HG03571 (cell line): ENCODE measurements around the gene ATF1.
"Not testable (repeated sequence)": the region's sequence is repeated elsewhere in the genome, so short reads cannot be mapped to it uniquely, and the experiment has no call there.

Experiments used
- ATAC-seq: cut with Tn5 transposase; IDR thresholded peaks from one replicate; pipeline ENCODE4 v1.9.1; 2021; ENCODE audit not compliant: unreplicated experiment

Gene ATF1

GRCh38 chr12:50790081-50790480, 26.2 kb downstream of the ATF1 start:
- no peak for ATAC-seq

GRCh38 chr12:50799908-50800307, 36.0 kb downstream of the ATF1 start:
- no peak for ATAC-seq

GRCh38 chr12:50803230-50803875, 39.5 kb downstream of the ATF1 start:
- no peak for ATAC-seq

GRCh38 chr12:50806176-50806575, 42.3 kb downstream of the ATF1 start:
- ATAC-seq, result no peak

- ATAC-seq, result not testable (repeated sequence)
Observed at GRCh38 chr12:50809131-50809530, 45.2 kb downstream of the ATF1 start.

DNA sequence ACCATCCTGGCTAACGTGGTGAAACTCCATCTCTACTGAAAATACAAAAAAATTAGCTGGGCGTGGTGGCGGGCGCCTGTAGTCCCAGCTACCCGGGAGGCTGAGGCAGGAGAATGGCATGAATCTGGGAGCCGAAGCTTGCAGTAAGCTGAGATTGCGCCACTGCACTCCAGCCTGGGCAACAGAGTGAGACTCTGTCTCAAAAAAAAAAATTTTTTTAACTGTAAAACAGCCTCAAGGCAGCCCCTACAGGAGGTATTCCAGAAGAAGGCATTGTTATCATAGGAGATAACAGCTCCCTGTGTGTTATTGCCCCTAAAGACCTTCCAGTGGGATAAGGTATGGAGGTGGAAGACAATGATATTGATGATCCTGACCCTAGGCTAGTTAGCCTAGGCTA, 51.0 kb downstream of the ATF1 start:
- ATAC-seq, result not testable (repeated sequence)

DNA sequence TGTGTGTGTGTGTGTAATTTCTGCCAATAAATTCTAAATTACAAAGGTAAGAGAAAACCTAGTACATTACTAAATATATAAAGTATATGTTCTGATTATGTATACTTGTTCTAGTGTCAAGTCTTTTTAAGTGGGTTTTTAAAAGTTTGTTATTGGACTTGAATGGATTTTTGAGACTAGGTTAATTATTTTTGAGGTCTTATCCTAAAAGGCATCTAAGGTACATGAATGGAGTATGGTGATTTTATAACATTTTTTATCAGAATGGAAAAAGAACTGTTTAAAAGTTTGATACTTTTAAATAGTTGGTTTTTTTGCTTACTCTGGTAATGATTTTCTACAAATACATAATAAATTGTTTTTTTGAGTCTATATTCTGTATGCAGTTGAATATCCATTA, 56.3 kb downstream of the ATF1 start:
- no peak for ATAC-seq

GRCh38 chr12:50822082-50822481, 58.2 kb downstream of the ATF1 start:
- no peak for ATAC-seq

GRCh38 chr12:50823724-50824123, 59.8 kb downstream of the ATF1 start:
- ATAC-seq, result not testable (repeated sequence)

DNA sequence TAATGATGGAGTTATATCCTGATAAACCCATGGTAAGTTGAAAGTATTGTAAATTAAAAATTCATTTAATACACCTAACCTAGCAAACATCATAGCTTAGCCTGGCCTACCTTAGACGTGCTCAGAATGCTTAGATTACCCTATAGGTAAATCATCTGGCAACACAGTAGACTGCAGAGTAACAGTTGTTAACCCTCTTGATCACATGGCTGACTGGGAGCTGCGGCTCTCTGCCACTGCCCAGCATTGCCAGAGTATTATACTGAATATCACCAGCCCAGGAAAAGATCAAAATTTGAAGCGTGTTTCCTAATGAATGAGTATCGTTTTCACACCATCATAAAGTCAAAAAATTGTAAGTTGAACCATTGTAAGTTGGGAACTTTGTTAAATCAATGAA, 61.0 kb downstream of the ATF1 start:
- no peak for ATAC-seq

DNA sequence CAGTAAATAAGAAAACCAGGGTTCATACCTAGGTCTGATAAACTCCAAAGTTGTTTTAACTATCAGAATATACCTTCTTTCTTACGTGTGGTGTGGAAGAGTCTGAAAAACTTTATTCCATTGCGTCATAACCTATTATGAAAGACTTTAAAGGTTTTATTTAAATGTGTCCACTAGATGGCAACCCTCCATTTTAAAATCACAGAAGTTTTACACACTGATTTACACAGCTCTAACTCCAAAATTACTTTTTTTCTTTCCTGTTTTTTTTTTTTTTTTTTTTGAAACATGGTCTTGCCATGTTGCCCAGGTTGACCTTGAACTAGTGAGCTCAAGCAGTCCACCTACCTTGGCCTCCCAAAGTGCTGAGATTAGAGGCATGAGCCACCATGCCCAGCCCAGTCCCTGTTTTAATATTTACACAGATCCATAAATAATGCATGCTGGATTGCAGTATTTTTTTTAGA, 61.5 kb downstream of the ATF1 start:
- ATAC-seq, result no peak

DNA sequence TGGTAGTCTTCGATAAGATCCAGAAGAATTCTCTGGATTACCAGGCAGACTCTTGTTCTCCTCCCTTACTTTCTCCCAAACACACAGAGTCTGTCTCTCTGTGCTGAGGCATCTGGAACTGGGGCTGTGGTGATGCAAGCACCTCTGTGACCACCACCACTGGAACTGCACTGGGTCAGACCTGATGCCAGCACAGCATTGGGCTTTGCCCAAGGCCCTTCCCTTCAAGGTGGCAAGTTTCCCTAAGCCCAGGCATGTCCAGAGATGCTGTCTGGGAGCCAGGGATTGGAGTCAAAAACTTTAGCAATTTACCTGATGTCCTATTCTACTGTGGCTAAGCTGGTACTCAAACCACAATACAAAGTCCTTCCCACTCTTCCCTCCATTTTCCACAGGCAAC, 64.2 kb downstream of the ATF1 start:
- no peak for ATAC-seq

GRCh38 chr12:50828886-50829285, 65.0 kb downstream of the ATF1 start:
- no peak for ATAC-seq

- ATAC-seq, result not testable (repeated sequence)
Observed at GRCh38 chr12:50833801-50834200, 69.9 kb downstream of the ATF1 start.

GRCh38 chr12:50839042-50839441, 75.1 kb downstream of the ATF1 start:
- ATAC-seq, result no peak

DNA sequence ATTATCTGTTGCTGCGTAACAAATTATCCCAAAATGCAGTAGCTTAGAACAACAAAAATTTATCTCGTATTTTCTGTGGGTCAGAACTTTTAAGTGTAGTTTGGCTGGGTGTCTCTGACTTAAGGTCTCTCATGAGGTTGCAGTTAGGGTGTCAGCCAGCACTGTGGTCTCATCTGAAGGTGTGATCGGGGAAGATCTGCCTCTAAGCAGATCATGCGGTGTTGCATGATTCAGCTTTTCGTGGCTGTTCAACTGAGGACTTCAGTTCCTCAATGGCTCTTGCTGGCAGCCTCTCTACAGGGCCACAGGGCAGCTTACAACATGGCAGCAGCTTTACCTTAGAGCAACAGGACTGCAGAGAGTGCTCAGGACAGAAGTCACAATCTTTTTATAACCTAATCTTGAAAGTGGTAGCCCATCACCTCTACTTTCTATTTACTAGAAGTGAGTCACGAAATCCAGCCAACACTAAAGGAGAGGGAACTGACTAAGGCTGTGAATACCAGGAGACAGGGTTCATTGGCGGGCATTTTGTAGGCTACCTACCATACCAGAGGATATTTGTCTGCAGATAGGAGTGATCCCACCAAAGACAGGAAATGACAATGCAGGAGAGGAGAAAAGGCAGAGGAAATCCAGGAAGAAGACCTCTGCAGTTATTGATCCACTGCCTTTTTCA, 77.0 kb downstream of the ATF1 start:
- ATAC-seq, result no peak

GRCh38 chr12:50841716-50842531, 78.0 kb downstream of the ATF1 start:
- ATAC-seq, result no peak

DNA sequence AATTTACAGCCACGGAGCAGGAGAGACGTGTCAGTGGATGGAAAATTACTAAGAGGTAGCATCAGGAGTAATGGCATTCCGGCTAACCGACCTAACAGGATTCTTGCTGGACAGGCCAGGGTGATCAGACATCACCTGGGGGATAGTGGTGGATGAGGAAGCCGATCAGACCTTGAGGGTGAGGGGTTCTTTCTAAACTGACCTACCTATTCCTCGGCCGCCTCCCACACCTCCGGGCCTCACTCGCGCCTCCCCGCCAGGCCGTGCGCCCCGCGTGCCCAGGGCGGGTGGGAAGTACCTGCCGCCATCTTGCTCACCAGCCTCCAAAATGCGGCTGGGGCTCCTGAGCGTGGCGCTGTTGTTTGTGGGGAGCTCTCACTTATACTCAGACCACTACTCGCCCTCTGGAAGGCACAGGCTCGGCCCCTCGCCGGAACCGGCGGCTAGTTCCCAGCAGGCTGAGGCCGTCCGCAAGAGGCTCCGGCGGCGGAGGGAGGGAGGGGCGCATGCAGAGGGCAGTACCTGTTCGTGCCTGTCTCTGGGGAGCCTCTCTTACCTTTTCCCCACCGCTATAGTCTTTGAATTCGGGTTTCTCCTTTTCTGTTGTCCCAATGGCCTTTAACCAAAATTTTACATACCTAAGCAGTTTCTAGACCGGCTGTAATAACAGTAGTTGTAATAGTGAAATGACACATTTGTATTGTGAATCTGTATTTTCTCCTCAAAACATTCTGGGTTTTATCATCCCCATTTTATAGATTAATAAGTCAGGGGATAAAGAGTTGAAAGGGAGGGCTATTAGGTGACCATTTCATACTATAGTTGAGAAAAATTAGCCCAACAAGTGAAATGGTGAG, 79.0 kb downstream of the ATF1 start, which contains the start of gene TMPRSS12:
TMPRSS12 (plus strand) TSS at position 290 of the 857 bp plus-strand sequence; CDS start at position 329, 39 bp downstream.
- ATAC-seq, result no peak

- no peak for ATAC-seq
Observed at GRCh38 chr12:50845021-50845647, 81.2 kb downstream of the ATF1 start.

- no peak for ATAC-seq
Observed at GRCh38 chr12:50848963-50849362, 85.1 kb downstream of the ATF1 start.
